Left renal cortex interstitium (tissue), 4 donors: Measurements from ENCODE around the gene WDR26. TPM values are rescaled to one million over a fixed set of nuclear protein-coding genes. Genes with fewer than 3 reads are reported as not detected.
"Not testable (repeated sequence)": the region's sequence is repeated elsewhere in the genome, so short reads cannot be mapped to it uniquely, and the experiment has no call there.

Experiments used
- DNase-seq, 4 donors: peaks; one replicate each; pipeline ENCODE4 v3.0.0-alpha.2; 2013; ENCODE audit warnings: low read depth in 4 of 4, low spot score in 2 of 4, missing footprints in 1 of 4
- polyA plus RNA-seq, 4 donors: library from polyadenylated mRNA; unstranded; fragments of 120-200 nt; gene quantifications; one replicate each; pipeline ENCODE4 v1.2.1, GENCODE V29; 2013; ENCODE audit not compliant: insufficient read length in 4 of 4

Gene WDR26
- polyA plus RNA-seq, 4 donors = 75.5 to 109 (median 96.9) TPM

GRCh38 chr1:224435318-224435763 is 744 bp upstream of the WDR26 start:
- no peak for DNase-seq

GRCh38 chr1:224433701-224434672 is 610 bp downstream of the WDR26 start:
- no peak for DNase-seq

DNA sequence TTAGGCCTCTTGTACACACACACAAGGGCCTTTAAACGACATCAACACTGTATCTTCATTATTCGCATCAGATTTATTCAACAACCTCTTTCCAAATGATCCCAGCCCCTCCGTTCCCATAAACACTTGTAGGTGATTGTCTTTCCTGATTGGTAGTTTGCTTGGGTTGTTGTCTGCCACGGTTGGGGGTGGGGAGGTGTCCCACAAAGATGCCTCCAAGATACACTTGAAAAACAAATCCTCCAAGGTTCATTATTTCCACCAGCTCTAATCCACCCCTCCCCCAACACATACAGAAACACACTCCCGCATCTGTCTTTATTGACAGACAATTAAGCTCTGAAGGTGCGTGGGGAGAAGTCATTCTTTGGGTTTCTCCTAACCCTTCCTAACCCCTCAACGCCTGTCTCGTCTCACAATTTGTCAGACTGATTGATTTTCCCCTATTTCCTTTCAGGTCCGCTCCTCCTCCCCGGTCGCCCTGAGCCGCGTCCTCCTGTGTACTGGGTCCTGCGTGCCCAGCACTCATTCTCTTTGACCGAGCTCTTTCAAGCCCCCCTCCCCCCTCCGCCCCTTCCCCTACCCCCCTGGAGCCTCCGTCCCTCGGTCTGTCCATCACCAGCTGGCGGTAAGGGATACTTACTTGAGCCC is 1.4 kb downstream of the WDR26 start:
- no peak for DNase-seq

DNA sequence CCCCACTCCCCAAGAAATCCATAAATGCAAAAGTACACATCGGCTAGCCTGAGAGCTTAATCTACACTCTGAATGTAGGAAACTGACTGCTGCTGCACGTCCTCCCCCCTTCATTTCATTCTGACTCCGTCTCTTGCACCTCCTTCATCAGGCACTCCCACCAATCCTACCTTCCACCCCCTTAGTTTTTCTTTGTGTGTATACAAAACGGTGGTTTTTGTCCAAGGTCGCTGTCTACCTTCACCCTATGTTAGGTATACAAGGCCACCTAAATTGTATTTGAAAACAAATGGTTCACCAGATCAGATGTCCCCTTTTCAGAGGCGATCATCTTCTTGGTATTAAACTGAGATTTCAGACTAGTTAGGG is 1.9 kb downstream of the WDR26 start:
- no peak for DNase-seq

- DNase-seq = no peak
Measured at GRCh38 chr1:224432146-224432545, 2.5 kb downstream of the WDR26 start.

DNA sequence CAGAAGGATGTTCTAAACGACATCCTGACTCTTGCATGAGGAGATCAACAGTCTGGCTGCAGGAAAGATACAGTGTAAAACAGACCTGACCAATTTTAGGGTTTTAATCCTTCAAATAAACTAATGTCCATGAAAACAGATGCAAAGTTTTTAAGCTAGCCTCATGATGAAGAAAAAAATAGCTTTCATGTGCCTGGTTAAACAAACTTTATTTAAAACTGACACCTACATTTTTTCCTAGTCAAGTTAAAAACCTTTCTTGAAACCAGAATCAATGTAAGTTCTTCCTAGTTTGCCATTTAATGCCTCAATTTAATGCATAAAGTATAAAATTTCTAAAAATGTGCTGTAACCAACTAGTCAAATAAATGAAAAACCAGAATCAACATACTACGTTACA is 2.9 kb downstream of the WDR26 start:
- no peak for DNase-seq

- DNase-seq = no peak
Measured at GRCh38 chr1:224430511-224431113, 4.0 kb downstream of the WDR26 start.

- DNase-seq = no peak
Measured at GRCh38 chr1:224429616-224430326, 4.8 kb downstream of the WDR26 start.

DNA sequence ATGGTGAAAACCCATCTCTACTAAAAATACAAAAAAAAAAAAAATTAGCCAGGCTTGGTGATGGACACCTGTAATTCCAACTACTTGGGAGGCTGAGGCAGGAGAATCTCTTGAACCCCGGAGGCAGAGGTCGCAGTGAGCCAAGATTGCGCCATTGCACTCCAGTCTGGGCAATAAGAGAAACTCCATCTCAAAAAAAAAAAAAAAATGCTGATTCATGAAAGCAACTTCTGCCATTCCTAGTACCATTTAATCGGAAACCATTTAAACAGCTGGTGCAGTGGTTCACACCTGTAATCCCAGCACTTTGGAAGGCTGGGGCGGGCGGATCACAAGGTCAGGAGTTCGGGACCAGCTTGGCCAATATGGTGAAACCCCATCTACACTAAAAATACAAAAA is 5.9 kb downstream of the WDR26 start:
- not testable (repeated sequence) for DNase-seq

GRCh38 chr1:224427346-224427745 is 7.3 kb downstream of the WDR26 start:
- DNase-seq = no peak

- not testable (repeated sequence) for DNase-seq
Measured at GRCh38 chr1:224426869-224427268, 7.7 kb downstream of the WDR26 start.

DNA sequence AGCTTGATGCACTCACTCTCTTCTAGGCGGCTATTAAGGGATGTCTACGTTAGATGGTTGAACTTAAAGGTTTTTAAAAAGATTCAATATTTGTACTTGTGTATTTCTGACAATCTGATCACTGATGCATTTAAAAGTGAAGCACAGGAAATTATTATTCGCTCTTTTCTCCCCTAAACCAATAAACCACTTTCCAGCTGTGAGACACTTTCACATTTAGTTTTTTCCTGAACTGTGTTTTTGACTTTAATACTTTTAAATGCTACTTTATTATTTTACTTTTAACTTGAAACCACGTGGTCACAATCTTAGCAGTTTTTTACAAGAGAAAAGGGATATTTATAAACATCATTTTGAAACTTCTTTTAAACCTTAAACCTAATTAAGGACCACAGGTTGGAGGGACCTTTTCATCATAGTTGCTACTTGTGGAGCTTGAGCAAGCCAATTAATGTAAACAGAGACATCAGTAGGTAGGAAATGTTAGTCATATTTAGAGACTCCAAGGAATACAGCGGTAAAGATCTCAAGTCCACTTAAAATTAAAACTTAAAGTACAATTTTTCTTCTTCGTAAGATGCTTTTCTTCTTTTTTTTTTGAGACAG is 9.2 kb downstream of the WDR26 start:
- no peak for DNase-seq

GRCh38 chr1:224420106-224420505 is 14.5 kb downstream of the WDR26 start:
- DNase-seq = no peak

- DNase-seq = no peak
Measured at GRCh38 chr1:224411766-224412165, 22.8 kb downstream of the WDR26 start.

DNA sequence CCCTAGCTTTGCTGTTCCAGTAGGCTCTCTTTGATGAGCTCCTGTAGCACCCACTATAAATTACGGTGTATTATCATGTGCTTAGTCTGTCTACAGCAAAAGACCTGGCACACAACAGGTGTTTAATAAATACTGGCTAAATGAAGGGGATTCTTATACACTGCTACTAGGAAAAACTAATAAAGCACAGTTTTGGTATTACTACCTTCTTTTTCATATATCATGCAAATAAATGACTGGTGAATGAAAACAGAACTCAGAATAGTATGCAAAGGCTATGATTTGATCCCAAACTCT is 26.4 kb downstream of the WDR26 start:
- DNase-seq = no peak

DNA sequence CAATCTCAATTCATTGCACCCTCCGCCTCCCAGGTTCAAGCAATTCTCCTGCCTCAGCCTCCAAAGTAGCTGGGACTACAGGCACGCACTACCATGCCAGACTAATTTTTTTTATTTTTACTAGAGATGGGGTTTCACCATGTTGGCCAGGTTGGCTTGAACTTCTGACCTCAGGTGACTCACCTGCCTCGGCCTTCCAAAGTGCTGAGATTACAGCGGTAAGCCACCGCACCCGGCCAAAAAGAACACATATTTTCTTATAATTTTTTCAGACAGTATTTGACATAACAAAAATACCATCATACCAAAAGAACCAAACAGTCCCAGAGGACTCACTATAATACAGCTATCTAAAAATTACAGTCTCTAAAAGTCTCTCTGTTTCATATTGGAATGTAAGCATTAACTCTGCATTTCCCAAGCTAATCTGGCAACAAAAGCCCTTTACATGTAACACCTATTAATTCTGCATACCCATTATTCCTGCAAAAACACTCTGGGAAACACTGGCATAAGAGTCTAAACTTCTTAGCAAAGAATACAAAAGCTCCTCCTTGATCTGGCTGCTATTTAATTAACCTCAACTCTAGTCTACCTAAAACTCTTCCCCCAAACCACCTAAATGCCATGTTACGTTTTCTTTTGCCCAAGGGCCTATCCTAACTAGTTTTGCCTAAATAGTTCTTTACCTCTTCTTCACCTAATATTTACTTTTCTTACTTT is 26.9 kb downstream of the WDR26 start:
- DNase-seq = no peak

- no peak for DNase-seq
Measured at GRCh38 chr1:224406216-224406615, 28.4 kb downstream of the WDR26 start.

GRCh38 chr1:224405604-224405970 is 29.0 kb downstream of the WDR26 start:
- no peak for DNase-seq

DNA sequence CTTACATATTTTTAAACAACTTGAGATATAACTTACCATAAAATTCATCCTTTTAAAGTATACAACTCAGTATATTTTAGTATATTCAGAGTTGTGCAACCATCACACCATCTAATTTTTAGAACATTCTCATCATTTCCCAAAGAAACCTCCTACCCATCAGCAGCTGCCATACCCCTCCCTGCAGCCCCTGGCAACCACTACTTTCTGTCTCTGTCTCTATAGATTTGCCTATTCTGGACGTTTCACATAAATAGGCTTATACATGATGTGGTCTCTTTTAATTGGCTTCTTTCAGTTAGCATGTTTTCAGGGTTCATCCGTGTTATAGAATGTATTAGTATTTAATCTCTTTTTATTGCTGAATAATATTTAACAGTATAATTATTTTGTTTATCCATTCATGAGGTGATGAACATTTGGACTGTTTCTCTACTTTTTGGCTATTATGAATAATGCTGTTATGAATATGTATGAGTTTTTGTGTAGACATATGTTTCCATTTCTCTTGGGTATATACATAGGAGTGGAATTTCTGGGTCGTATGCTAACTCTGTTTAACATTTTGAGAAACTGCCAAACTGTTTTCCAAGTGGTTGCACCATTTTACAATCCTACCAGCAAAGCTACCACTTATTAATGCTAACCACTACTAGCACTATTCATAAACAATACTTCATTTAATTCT is 29.5 kb downstream of the WDR26 start:
- DNase-seq = no peak
